Measurements from ENCODE around the gene PPM1L.

DNA sequence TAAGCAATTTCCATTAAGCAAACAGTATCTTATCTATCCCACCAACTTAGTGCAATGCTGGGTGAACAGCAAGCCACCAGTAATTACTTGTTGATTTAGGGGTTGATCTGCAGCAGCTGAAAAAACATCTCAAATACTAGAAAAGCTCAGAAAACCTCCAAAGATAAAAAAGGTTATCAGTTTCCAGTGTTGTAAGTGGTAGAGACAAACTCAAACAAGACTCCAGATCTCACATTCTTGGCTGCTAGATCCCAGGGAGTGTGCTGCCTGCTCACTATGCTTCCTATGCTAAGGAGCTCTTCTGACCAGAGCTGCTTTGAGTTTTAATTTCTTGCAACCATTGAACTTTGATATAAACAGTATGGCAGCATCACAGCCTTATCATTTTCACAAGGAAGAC is 337.9 kb downstream of the PPM1L start:
- no peak for TF ChIP-seq EZH2 (IDR thresholded peaks at IDR 0.05; ENCODE audit: low read depth)
- TF ChIP-seq CTCF (conservative IDR thresholded peaks at IDR 0.05): no peak

Data from PC-9 (cell line).